A673 (cell line): ENCODE measurements around the gene RGL3. TPM values are rescaled to one million over a fixed set of nuclear protein-coding genes. Genes with fewer than 3 reads are reported as not detected.

ENCODE experiments used
- BruUV-seq: library from RNA; stranded (reverse); fragments of 400-500 nt; replicated peaks from 2 replicates; lab custom pipeline; 2021; lab: Mats Ljungman, UMichigan
- CTCF ChIA-PET: fragments of 300-600 bp; sonication (Branson Sonifier 250); formaldehyde crosslinking; loops from one replicate; lab custom pipeline; 2022; ENCODE audit warnings: antibody characterized with exemption; lab: Charles Lee
- POLR2A ChIA-PET: fragments of 300-600 bp; sonication (Branson Sonifier 250); formaldehyde crosslinking; loops from one replicate; lab custom pipeline; 2022; ENCODE audit warnings: antibody characterized with exemption; ENCODE audit not compliant: low non-redundant PET; lab: Charles Lee
- DNase-seq: peaks from one replicate; pipeline ENCODE4 v3.0.0-alpha.2; 2015; ENCODE audit warnings: low spot score
- H3K27ac ChIP-seq: fragments of 200-600 bp; sonication (generic); 2 replicates; pipeline ENCODE4 v1.5.1; 2016; ENCODE audit warnings: mixed run types, low read depth, mild to moderate bottlenecking, mixed read lengths, antibody characterized with exemption, low read length; ENCODE audit not compliant: poor library complexity, severe bottlenecking
- H3K27me3 ChIP-seq: fragments of 200-600 bp; sonication (generic); replicated peaks from 2 replicates; pipeline ENCODE4 v1.6.1; 2017; ENCODE audit warnings: mixed run types, low read depth, mild to moderate bottlenecking, mixed read lengths, antibody characterized with exemption, low read length; ENCODE audit not compliant: insufficient read depth, poor library complexity
- H3K36me3 ChIP-seq: fragments of 200-600 bp; sonication (generic); 2 replicates; pipeline ENCODE4 v1.6.1; 2016; ENCODE audit warnings: mixed run types, mild to moderate bottlenecking, mixed read lengths, antibody characterized with exemption, low read length; ENCODE audit not compliant: insufficient read depth, poor library complexity, severe bottlenecking
- H3K4me1 ChIP-seq: fragments of 200-600 bp; sonication (generic); 2 replicates; pipeline ENCODE4 v1.6.1; 2017; ENCODE audit warnings: mixed run types, mild to moderate bottlenecking, mixed read lengths, antibody characterized with exemption, low read length; ENCODE audit not compliant: insufficient read depth, poor library complexity, severe bottlenecking
- H3K4me3 ChIP-seq: fragments of 200-600 bp; sonication (generic); 2 replicates; pipeline ENCODE4 v1.5.1; 2016; ENCODE audit warnings: low read depth, mixed run types, mild to moderate bottlenecking, mixed read lengths, low read length; ENCODE audit not compliant: poor library complexity, severe bottlenecking
- H3K9me3 ChIP-seq: fragments of 200-600 bp; sonication (generic); 2 replicates; pipeline ENCODE4 v1.6.1; 2016; ENCODE audit warnings: mixed run types, low read depth, mild to moderate bottlenecking, mixed read lengths, antibody characterized with exemption, low read length; ENCODE audit not compliant: poor library complexity, severe bottlenecking
- CTCF ChIP-seq: fragments of 300-800, 200-600 bp; sonication (generic); conservative IDR thresholded peaks from 2 replicates; pipeline ENCODE4 v1.5.1; 2017; ENCODE audit warnings: low read depth, mild to moderate bottlenecking, antibody characterized with exemption, low read length, moderate library complexity, mixed read lengths
- EZH2 ChIP-seq: fragments of 200-600 bp; sonication (generic); IDR thresholded peaks from 2 replicates; pipeline ENCODE4 v1.6.1; 2017; ENCODE audit warnings: borderline replicate concordance, low read depth, mild to moderate bottlenecking, mixed read lengths, antibody characterized with exemption, low read length; ENCODE audit not compliant: poor library complexity, severe bottlenecking
- intact Hi-C: fragments of 100-400 bp; cut with micrococcal nuclease; formaldehyde crosslinking; loops from one replicate; pipeline ENCODE4 v1.10.0; 2022; ENCODE audit not compliant: unreplicated experiment
- total RNA-seq: library from RNA; stranded (reverse); gene quantifications from 2 replicates; pipeline ENCODE4 v1.2.3, GENCODE V29; 2021

RGL3 gene
- total RNA-seq, 1 experiment from 2014 or later, result not detected

DNA sequence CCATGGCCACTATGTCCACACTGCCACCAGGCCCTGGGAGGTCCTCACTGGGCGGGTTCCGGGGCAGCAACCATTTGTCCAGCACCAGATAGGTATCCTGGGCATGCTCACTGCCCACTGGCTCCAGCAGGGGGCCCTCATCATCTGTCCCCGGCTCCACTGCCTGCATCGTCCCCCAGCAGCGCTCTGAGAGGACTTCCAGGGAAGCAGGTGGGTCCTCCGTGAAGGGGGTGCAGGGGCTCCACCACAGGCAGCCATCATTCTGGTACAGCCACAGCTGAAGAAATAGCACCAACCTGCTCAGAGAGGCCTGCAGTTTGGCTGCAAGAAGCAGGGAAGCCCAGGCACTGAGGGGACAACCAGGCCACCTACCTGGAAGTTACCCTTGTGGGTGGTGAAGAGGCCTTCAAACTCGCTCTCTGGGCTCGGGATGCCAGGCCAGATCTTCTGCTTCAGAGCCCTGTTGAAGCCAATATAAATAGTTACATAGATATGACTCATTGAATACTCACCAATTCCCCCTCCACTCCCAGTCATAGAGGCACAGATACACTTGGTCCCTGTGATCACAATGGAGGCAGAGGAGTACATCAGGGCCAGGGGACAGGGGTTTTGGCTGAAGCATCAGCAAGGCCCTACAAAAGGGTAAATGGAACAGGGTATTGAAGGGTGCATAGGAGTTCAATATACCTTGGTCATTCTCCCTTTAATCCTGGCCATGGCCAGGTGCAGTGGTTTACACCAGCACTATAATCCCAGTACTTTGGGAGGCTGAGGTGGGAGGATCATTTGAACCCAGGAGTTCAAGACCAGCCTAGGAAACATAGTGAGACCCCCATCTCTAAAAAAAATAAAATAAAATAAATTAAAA is 40.6 kb downstream of the RGL3 start:
- BruUV-seq, result no TSS peak
- H3K9me3 ChIP-seq, result no peaks in the 10 kb centered on the region
- H3K4me3 ChIP-seq, result no peak overlapping the region
- H3K4me1 ChIP-seq, result peaks cover 30% of the 10 kb centered on the region
- CTCF ChIA-PET, result no interaction called here
- POLR2A ChIA-PET, result no interaction called here
- TF ChIP-seq EZH2 (no peak), CTCF (peak; percentile 79)
- no peaks in the 10 kb centered on the region for H3K27me3 ChIP-seq
- intact Hi-C loops, result loop anchor here (1.0 kb wide), 1 partner anchor 104 kb away; no protein-coding TSS in a partner anchor
- peak; percentile 64 for DNase-seq
- no peaks in the 10 kb centered on the region for H3K36me3 ChIP-seq
- H3K27ac ChIP-seq, result no peak overlapping the region

GRCh38 chr19:11377756-11378155 is 41.4 kb downstream of the RGL3 start:
- POLR2A ChIA-PET, result no interaction called here

GRCh38 chr19:11377237-11377636 is 41.9 kb downstream of the RGL3 start:
- no peaks in the 10 kb centered on the region for H3K9me3 ChIP-seq
- no peak for DNase-seq
- H3K27ac ChIP-seq, result no peak overlapping the region
- TF ChIP-seq EZH2 (no peak), CTCF (no peak)
- ChIA-PET CTCF (interaction anchor here (0.6 kb wide), 1 partner anchor 87 kb away, joined by 3 read pairs; no protein-coding TSS in a partner anchor), POLR2A (no interaction called here)
- no TSS peak for BruUV-seq
- no peak overlapping the region for H3K4me3 ChIP-seq
- no peaks in the 10 kb centered on the region for H3K36me3 ChIP-seq
- intact Hi-C loops, result no loop called here
- H3K27me3 ChIP-seq, result no peaks in the 10 kb centered on the region
- H3K4me1 ChIP-seq, result peaks cover 22% of the 10 kb centered on the region

More at GRCh38 chr19:11377756-11378155, 41.4 kb downstream of the RGL3 start:
- H3K27me3 ChIP-seq, result no peaks in the 10 kb centered on the region
- intact Hi-C loops, result loop anchor here (1.0 kb wide), 1 partner anchor 105 kb away; no protein-coding TSS in a partner anchor
- TF ChIP-seq CTCF (no peak), EZH2 (no peak)
- H3K4me3 ChIP-seq, result no peak overlapping the region
- no TSS peak for BruUV-seq
- CTCF ChIA-PET, result interaction anchor here (0.6 kb wide), 1 partner anchor 88 kb away, joined by 3 read pairs; no protein-coding TSS in a partner anchor
- no peaks in the 10 kb centered on the region for H3K9me3 ChIP-seq
- no peak for DNase-seq
- H3K36me3 ChIP-seq, result no peaks in the 10 kb centered on the region
- peaks cover 22% of the 10 kb centered on the region for H3K4me1 ChIP-seq
- H3K27ac ChIP-seq, result no peak overlapping the region
